Measurements from ENCODE around the gene TNC.

The TNC gene

GRCh38 chr9:115117999-115118878 lies at the start of gene TNC:
Gene TNC (minus strand): TSS chr9:115118157. CDS start chr9:115091018, 27,139 bp downstream.
- DNase-seq, result peak; percentile 56

GRCh38 chr9:115167175-115167574 lies 49.2 kb upstream of the TNC start:
- no peak for DNase-seq

- DNase-seq, result no peak
Observed at GRCh38 chr9:115165233-115165632, 47.3 kb upstream of the TNC start.

- DNase-seq, result peak; percentile 6
Observed at GRCh38 chr9:115164511-115164974, 46.6 kb upstream of the TNC start.

DNA sequence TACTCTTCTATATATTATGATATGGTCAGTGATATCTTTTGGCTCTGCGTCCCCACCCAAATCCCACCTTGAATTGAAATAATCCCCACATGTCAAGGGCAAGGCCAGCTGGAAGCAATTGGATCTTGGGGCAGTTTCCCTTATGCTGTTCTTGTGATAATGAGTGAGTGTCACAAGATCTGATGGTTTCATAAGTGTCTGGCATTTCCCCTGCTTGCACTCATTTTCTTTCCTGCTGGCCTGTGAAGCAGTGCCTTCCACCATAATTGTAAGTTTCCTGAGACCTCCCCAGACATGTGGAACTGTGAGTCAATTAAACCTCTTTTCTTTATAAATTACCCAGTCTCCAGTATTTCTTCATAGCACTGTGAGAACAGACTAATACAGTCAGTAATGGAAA lies 45.0 kb upstream of the TNC start:
- DNase-seq, result no peak

GRCh38 chr9:115161446-115161845 lies 43.5 kb upstream of the TNC start:
- no peak for DNase-seq

- no peak for DNase-seq
Observed at GRCh38 chr9:115158661-115159481, 40.9 kb upstream of the TNC start.

DNA sequence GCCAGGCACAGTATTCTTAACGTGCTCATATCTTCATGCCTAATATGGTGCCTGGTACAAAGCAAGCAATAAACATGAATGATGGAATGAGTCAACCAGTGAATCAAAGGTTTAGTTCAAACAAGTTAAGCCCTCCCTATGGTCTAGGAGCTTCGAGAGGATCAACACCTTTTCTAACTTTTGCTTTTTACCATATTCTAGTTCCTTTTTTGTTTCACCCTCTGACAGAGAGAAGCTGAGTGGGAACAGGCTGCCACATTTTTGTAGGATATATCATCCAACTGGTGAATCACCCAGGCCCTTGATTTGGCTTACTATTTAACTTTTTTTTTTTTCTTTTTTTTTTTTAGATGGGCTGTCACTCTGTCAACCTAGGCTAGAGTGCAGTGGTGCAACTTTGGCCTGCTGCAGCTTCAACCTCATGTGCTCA lies 39.3 kb upstream of the TNC start:
- no peak for DNase-seq

GRCh38 chr9:115155037-115155436 lies 37.1 kb upstream of the TNC start:
- DNase-seq, result no peak

- DNase-seq, result no peak
Observed at GRCh38 chr9:115154617-115155016, 36.7 kb upstream of the TNC start.

GRCh38 chr9:115152281-115152820 lies 34.4 kb upstream of the TNC start:
- DNase-seq, result no peak

GRCh38 chr9:115148721-115149120 lies 30.8 kb upstream of the TNC start:
- no peak for DNase-seq

DNA sequence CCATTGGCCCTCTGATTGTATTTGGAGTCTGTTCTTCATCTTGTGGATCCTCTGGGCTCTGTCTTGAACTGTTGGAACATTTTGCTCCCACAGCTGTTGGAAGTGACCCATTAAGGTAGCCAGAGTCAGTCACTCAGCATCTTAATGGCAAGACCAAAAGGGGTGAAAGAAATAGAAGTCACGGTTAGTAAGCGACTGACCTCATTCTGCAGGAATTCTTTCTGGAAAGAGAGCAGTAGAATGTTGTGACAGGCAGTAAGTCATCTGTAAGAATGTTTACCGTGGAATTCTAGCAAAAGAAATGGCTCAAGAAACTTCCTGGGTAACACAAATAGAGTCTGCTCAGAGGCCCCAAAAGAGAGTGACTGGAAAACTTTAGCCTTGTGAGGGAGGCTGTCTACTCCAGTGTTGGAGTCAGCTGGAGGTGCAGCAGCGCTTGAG lies 28.6 kb upstream of the TNC start:
- no peak for DNase-seq

GRCh38 chr9:115144706-115145105 lies 26.7 kb upstream of the TNC start:
- no peak for DNase-seq

- DNase-seq, result no peak
Observed at GRCh38 chr9:115143689-115144088, 25.7 kb upstream of the TNC start.

- no peak for DNase-seq
Observed at GRCh38 chr9:115142517-115143270, 24.7 kb upstream of the TNC start.

DNA sequence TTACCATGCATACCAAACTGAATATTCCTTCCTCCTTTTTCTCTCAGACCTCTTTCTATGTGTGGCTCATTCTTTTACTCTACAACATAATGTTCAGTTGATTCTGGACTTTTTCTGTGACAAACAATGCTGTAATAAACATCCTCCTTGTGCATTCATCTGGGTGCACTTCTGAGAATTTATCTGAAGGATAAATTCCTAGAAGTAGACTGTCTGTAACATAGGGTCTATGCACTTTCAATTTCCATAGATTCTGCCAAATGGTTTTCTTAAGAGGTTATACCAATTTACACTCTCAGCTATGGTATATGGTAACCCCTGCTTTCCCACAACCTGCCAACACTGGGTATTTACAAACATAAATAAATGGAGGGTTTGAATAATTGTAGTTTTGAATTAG lies 24.1 kb upstream of the TNC start:
- DNase-seq, result no peak

GRCh38 chr9:115141612-115142011 lies 23.7 kb upstream of the TNC start:
- DNase-seq, result no peak

- no peak for DNase-seq
Observed at GRCh38 chr9:115138151-115138550, 20.2 kb upstream of the TNC start.

GRCh38 chr9:115137526-115137925 lies 19.6 kb upstream of the TNC start:
- no peak for DNase-seq

- DNase-seq, result no peak
Observed at GRCh38 chr9:115135821-115136778, 18.1 kb upstream of the TNC start.

- DNase-seq, result no peak
Observed at GRCh38 chr9:115134941-115135340, 17.0 kb upstream of the TNC start.

Measured in NCI-H748 treated with DMSO at 0.1 percent for 48 hours (cell line).